Lower leg skin (tissue), 4 donors: ENCODE measurements around the gene SDK2. TPM values are rescaled to one million over a fixed set of nuclear protein-coding genes. Genes with fewer than 3 reads are reported as not detected.
"Not testable (repeated sequence)": the region's sequence is repeated elsewhere in the genome, so short reads cannot be mapped to it uniquely, and the experiment has no call there.

ENCODE experiments used
- DNase-seq, 2 donors: peaks; one replicate each; pipeline ENCODE4 v3.0.0-alpha.2; 2019; ENCODE audit warnings: low spot score in 2 of 2
- H3K4me3 ChIP-seq: fragments of 200-600 bp; sonication (generic); 2 replicates; pipeline ENCODE4 v1.5.1; 2017; ENCODE audit warnings: mild to moderate bottlenecking, low read depth; ENCODE audit not compliant: poor library complexity, severe bottlenecking
- CTCF ChIP-seq, 3 donors: fragments of 450-650 bp; IDR thresholded peaks; one replicate each; pipeline ENCODE4 v1.5.1; 2016; ENCODE audit warnings: antibody characterized with exemption in 3 of 3, mild to moderate bottlenecking in 3 of 3, moderate library complexity in 2 of 3
- POLR2A ChIP-seq, 2 donors: fragments of 450-650 bp; IDR thresholded peaks; one replicate each; pipeline ENCODE4 v1.6.1; 2016 to 2017; ENCODE audit warnings: antibody characterized with exemption in 2 of 2, mild to moderate bottlenecking in 1 of 2, moderate library complexity in 1 of 2
- WGBS, 2 donors: methylation state at CpG; one replicate each; pipeline ENCODE4 v1.1.5; 2018; 5-methylcytosine and 5-hydroxymethylcytosine counted together
- intact Hi-C: fragments of 100-400 bp; cut with DNase I; formaldehyde crosslinking; loops from one replicate; pipeline ENCODE4 v1.15.0; 2023; ENCODE audit warnings: low total_unique reads
- total RNA-seq, 4 donors: library from RNA; depleted of rRNA; stranded (reverse); fragments of >200 nt; gene quantifications; one replicate each; pipeline ENCODE4 v1.1.0, GENCODE V29; 2016

The SDK2 gene
- total RNA-seq, 4 donors from 2014 or later, result 1.5 to 4.4 (median 1.6) TPM

GRCh38 chr17:73309727-73310596 lies 334.3 kb downstream of the SDK2 start:
- WGBS, 2 donors, result 5 to 10% methylated on average over 21 of the region's 21 CpGs
- TF ChIP-seq CTCF (IDR thresholded peaks at IDR 0.05) (no peak), POLR2A (IDR thresholded peaks at IDR 0.05) (no peak)
- intact Hi-C loops, result no loop called here
- H3K4me3 ChIP-seq, result peak overlapping the region; percentile 81
- no peak for DNase-seq

GRCh38 chr17:73308959-73309358 lies 335.3 kb downstream of the SDK2 start:
- WGBS, 2 donors, result 71 to 72% methylated on average over 5 of the region's 5 CpGs
- DNase-seq, intact Hi-C loops, H3K4me3 ChIP-seq: not testable (repeated sequence)

- peak; percentile 81 to 92 for DNase-seq
- intact Hi-C loops, result no loop called here
- 26 to 27% methylated on average over 23 of the region's 23 CpGs for WGBS, 2 donors
Measured at GRCh38 chr17:73308017-73308823, 336.0 kb downstream of the SDK2 start.

GRCh38 chr17:73307130-73307529 lies 337.1 kb downstream of the SDK2 start:
- no peak for DNase-seq
- H3K4me3 ChIP-seq, result no peak overlapping the region
- TF ChIP-seq CTCF (IDR thresholded peaks at IDR 0.05) (no peak), POLR2A (IDR thresholded peaks at IDR 0.05) (no peak)
- intact Hi-C loops, result no loop called here
- 43 to 53% methylated on average over 9 of the region's 9 CpGs for WGBS, 2 donors

More at GRCh38 chr17:73308017-73308823, 336.0 kb downstream of the SDK2 start:
- no peak overlapping the region for H3K4me3 ChIP-seq
- TF ChIP-seq CTCF (IDR thresholded peaks at IDR 0.05) (no peak), POLR2A (IDR thresholded peaks at IDR 0.05) (no peak)

GRCh38 chr17:73305845-73306836 lies 338.1 kb downstream of the SDK2 start:
- TF ChIP-seq CTCF (IDR thresholded peaks at IDR 0.05) (no peak), POLR2A (IDR thresholded peaks at IDR 0.05) (no peak)
- WGBS, 2 donors, result 36 to 51% methylated on average over 11 of the region's 11 CpGs
- intact Hi-C loops, result no loop called here
- DNase-seq, result no peak
- H3K4me3 ChIP-seq, result no peak overlapping the region
